HepG2 (cell line): Measurements from ENCODE around the gene LRRN3.

Experiments
- GLI4 ChIP-seq: sonication (generic); formaldehyde crosslinking; IDR thresholded peaks from 2 replicates; pipeline ENCODE4 v1.5.1; 2020; ENCODE audit warnings: missing genetic modification reagents, mild to moderate bottlenecking, moderate library complexity, borderline replicate concordance
- GPN1 ChIP-seq: sonication (generic); formaldehyde crosslinking; IDR thresholded peaks from 2 replicates; pipeline ENCODE4 v1.5.1; 2020; ENCODE audit warnings: missing genetic modification reagents, borderline replicate concordance
- KDM4B ChIP-seq: sonication (generic); formaldehyde crosslinking; IDR thresholded peaks from 2 replicates; pipeline ENCODE4 v1.4.0; 2020; ENCODE audit warnings: missing genetic modification reagents
- MEIS1 ChIP-seq: sonication (generic); formaldehyde crosslinking; IDR thresholded peaks from 2 replicates; pipeline ENCODE4 v1.9.0; 2021; ENCODE audit warnings: mild to moderate bottlenecking, missing genetic modification reagents, moderate library complexity, borderline replicate concordance
- POLR2A ChIP-seq, 2 experiments: IDR thresholded peaks; 2 replicates each; pipeline ENCODE4 v1.6.1; 2011; ENCODE audit warnings: low read depth in 2 of 2, low read length in 2 of 2, mild to moderate bottlenecking in 1 of 2, moderate library complexity in 1 of 2; ENCODE audit not compliant: insufficient read depth in 1 of 2
- RAD51 ChIP-seq: fragments of 450-650 bp; IDR thresholded peaks from 2 replicates; pipeline ENCODE4 v1.6.1; 2016; ENCODE audit warnings: borderline replicate concordance
- RBM22 ChIP-seq: fragments of 200-400 bp; formaldehyde crosslinking; optimal IDR thresholded peaks from 2 replicates; pipeline ENCODE3; 2017; ENCODE audit warnings: mild to moderate bottlenecking, low read length, moderate library complexity
- ZNF263 ChIP-seq: sonication (generic); formaldehyde crosslinking; IDR thresholded peaks from 2 replicates; pipeline ENCODE4 v1.4.0; 2020; ENCODE audit warnings: missing genetic modification reagents
- TF ChIP-seq, protein P1 (sequence below): sonication (generic); formaldehyde crosslinking; IDR thresholded peaks from 2 replicates; pipeline ENCODE4 v1.4.0; 2020; ENCODE audit warnings: missing genetic modification reagents
- TF ChIP-seq, protein P2 (sequence below): sonication (generic); formaldehyde crosslinking; IDR thresholded peaks from 2 replicates; pipeline ENCODE4 v1.4.0; 2020; ENCODE audit warnings: missing genetic modification reagents
- TF ChIP-seq, protein P3 (sequence below): IDR thresholded peaks from 2 replicates; pipeline ENCODE4 v1.6.1; 2012; ENCODE audit warnings: inconsistent platforms
- TF ChIP-seq, protein P4 (sequence below): sonication (generic); formaldehyde crosslinking; IDR thresholded peaks from 2 replicates; pipeline ENCODE4 v1.5.0; 2020; ENCODE audit warnings: mild to moderate bottlenecking, missing genetic modification reagents, moderate library complexity

DNA sequence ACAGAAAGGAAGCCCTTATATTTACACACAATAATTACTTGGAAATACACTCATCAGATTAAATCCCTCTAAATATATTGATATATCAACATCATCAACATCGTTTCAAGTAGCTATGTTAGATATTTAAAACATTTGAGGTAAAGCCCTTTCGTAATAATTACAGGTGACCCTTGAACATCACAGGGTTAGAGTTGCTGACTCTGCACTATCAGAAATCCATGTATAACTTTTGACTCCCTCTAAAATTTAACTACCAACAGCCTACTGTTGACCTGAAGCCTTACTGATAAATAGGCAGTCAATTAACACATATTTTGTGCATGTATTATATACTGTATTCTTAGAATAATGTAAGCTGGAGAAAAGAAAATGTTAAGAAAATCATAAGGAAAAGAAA lies 34.6 kb upstream of the LRRN3 start:
- TF ChIP-seq, protein P1, sequence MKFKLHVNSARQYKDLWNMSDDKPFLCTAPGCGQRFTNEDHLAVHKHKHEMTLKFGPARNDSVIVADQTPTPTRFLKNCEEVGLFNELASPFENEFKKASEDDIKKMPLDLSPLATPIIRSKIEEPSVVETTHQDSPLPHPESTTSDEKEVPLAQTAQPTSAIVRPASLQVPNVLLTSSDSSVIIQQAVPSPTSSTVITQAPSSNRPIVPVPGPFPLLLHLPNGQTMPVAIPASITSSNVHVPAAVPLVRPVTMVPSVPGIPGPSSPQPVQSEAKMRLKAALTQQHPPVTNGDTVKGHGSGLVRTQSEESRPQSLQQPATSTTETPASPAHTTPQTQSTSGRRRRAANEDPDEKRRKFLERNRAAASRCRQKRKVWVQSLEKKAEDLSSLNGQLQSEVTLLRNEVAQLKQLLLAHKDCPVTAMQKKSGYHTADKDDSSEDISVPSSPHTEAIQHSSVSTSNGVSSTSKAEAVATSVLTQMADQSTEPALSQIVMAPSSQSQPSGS: no peak
- TF ChIP-seq RBM22: no peak
- TF ChIP-seq, protein P2, sequence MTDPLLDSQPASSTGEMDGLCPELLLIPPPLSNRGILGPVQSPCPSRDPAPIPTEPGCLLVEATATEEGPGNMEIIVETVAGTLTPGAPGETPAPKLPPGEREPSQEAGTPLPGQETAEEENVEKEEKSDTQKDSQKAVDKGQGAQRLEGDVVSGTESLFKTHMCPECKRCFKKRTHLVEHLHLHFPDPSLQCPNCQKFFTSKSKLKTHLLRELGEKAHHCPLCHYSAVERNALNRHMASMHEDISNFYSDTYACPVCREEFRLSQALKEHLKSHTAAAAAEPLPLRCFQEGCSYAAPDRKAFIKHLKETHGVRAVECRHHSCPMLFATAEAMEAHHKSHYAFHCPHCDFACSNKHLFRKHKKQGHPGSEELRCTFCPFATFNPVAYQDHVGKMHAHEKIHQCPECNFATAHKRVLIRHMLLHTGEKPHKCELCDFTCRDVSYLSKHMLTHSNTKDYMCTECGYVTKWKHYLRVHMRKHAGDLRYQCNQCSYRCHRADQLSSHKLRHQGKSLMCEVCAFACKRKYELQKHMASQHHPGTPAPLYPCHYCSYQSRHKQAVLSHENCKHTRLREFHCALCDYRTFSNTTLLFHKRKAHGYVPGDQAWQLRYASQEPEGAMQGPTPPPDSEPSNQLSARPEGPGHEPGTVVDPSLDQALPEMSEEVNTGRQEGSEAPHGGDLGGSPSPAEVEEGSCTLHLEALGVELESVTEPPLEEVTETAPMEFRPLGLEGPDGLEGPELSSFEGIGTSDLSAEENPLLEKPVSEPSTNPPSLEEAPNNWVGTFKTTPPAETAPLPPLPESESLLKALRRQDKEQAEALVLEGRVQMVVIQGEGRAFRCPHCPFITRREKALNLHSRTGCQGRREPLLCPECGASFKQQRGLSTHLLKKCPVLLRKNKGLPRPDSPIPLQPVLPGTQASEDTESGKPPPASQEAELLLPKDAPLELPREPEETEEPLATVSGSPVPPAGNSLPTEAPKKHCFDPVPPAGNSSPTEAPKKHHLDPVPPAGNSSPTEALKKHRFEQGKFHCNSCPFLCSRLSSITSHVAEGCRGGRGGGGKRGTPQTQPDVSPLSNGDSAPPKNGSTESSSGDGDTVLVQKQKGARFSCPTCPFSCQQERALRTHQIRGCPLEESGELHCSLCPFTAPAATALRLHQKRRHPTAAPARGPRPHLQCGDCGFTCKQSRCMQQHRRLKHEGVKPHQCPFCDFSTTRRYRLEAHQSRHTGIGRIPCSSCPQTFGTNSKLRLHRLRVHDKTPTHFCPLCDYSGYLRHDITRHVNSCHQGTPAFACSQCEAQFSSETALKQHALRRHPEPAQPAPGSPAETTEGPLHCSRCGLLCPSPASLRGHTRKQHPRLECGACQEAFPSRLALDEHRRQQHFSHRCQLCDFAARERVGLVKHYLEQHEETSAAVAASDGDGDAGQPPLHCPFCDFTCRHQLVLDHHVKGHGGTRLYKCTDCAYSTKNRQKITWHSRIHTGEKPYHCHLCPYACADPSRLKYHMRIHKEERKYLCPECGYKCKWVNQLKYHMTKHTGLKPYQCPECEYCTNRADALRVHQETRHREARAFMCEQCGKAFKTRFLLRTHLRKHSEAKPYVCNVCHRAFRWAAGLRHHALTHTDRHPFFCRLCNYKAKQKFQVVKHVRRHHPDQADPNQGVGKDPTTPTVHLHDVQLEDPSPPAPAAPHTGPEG (CRISPR knock-in tag): no peak
- TF ChIP-seq GPN1: no peak
- TF ChIP-seq, protein P3, sequence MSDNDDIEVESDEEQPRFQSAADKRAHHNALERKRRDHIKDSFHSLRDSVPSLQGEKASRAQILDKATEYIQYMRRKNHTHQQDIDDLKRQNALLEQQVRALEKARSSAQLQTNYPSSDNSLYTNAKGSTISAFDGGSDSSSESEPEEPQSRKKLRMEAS: no peak
- TF ChIP-seq RAD51: no peak
- TF ChIP-seq, protein P4, sequence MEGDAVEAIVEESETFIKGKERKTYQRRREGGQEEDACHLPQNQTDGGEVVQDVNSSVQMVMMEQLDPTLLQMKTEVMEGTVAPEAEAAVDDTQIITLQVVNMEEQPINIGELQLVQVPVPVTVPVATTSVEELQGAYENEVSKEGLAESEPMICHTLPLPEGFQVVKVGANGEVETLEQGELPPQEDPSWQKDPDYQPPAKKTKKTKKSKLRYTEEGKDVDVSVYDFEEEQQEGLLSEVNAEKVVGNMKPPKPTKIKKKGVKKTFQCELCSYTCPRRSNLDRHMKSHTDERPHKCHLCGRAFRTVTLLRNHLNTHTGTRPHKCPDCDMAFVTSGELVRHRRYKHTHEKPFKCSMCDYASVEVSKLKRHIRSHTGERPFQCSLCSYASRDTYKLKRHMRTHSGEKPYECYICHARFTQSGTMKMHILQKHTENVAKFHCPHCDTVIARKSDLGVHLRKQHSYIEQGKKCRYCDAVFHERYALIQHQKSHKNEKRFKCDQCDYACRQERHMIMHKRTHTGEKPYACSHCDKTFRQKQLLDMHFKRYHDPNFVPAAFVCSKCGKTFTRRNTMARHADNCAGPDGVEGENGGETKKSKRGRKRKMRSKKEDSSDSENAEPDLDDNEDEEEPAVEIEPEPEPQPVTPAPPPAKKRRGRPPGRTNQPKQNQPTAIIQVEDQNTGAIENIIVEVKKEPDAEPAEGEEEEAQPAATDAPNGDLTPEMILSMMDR (CRISPR knock-in tag): no peak
- no peak for TF ChIP-seq POLR2A (IDR thresholded peaks at IDR 0.05; ENCODE audit: insufficient read depth in 1 of 2, low read depth in 2 of 2, low read length in 2 of 2)
- TF ChIP-seq MEIS1: no peak
- TF ChIP-seq KDM4B (CRISPR knock-in tag): no peak
- TF ChIP-seq GLI4 (CRISPR knock-in tag): no peak
- TF ChIP-seq ZNF263: no peak
